GM10248 (cell line): ENCODE results near the gene TMEM107.

ENCODE experiments used
- CTCF ChIA-PET: fragments of 300-600 bp; sonication (Branson Sonifier 250); formaldehyde crosslinking; extraction: SDS; loops from one replicate; lab custom pipeline; 2021; ENCODE audit warnings: antibody characterized with exemption; lab: Yijun Ruan, JAX
- POLR2A ChIA-PET: fragments of 350-650 bp; sonication (Branson Sonifier 250); formaldehyde crosslinking; extraction: SDS; loops from one replicate; lab custom pipeline; 2020; ENCODE audit warnings: antibody characterized with exemption; lab: Yijun Ruan, JAX
- DNase-seq: peaks from one replicate; pipeline ENCODE4 v3.0.0; 2012; ENCODE audit errors: extremely low spot score
- CTCF ChIP-seq: IDR thresholded peaks from 2 replicates; pipeline ENCODE4 v1.5.1; 2012; ENCODE audit warnings: mild to moderate bottlenecking, low read depth; ENCODE audit errors: extremely low read depth, missing control alignments, control extremely low read depth

TMEM107 gene

GRCh38 chr17:8148560-8148959 lies 27.6 kb downstream of the TMEM107 start:
- ChIA-PET POLR2A (interaction anchor here (1.1 to 1.3 kb wide), 2 partner anchors 9 to 25 kb away, joined by 3 to 6 read pairs; no protein-coding TSS in a partner anchor), CTCF (interaction anchor here (5.4 kb wide), 1 partner anchor 9 kb away, joined by 67 read pairs; no protein-coding TSS in a partner anchor)
- TF ChIP-seq CTCF: no peak
- no peak for DNase-seq

- TF ChIP-seq CTCF: no peak
- no peak for DNase-seq
- ChIA-PET POLR2A (interaction anchor here (1.1 to 1.3 kb wide), 2 partner anchors 9 to 25 kb away, joined by 3 to 6 read pairs; no protein-coding TSS in a partner anchor), CTCF (interaction anchor here (5.4 kb wide), 1 partner anchor 8 kb away, joined by 67 read pairs; no protein-coding TSS in a partner anchor)
These were observed 28.3 kb downstream of the TMEM107 start for GRCh38 chr17:8147805-8148404.

- CTCF ChIA-PET: interaction anchor here (5.4 kb wide), 1 partner anchor 7 kb away, joined by 67 read pairs; no protein-coding TSS in a partner anchor
- no peak for TF ChIP-seq CTCF
- POLR2A ChIA-PET: interaction anchor here (1.0 to 4.0 kb wide), 3 partner anchors 9 to 26 kb away, joined by 3 to 17 read pairs (median 5); no protein-coding TSS in a partner anchor
- no peak for DNase-seq
These were observed 28.9 kb downstream of the TMEM107 start for GRCh38 chr17:8147141-8147804.

- CTCF ChIA-PET: interaction anchor here (0.6 kb wide), 1 partner anchor 13 kb away, joined by 3 read pairs; no protein-coding TSS in a partner anchor
These were observed 29.6 kb downstream of the TMEM107 start for GRCh38 chr17:8146381-8147140.

GRCh38 chr17:8145811-8146210 lies 30.4 kb downstream of the TMEM107 start:
- no peak for TF ChIP-seq CTCF
- CTCF ChIA-PET: interaction anchor here (0.6 kb wide), 1 partner anchor 13 kb away, joined by 3 read pairs; no protein-coding TSS in a partner anchor
- POLR2A ChIA-PET: interaction anchor here (0.6 to 4.0 kb wide), 3 partner anchors 10 to 308 kb away, joined by 3 to 17 read pairs (median 4); no protein-coding TSS in a partner anchor
- no peak for DNase-seq

More at GRCh38 chr17:8146381-8147140, 29.6 kb downstream of the TMEM107 start:
- no peak for DNase-seq
- POLR2A ChIA-PET: interaction anchor here (1.0 to 4.0 kb wide), 2 partner anchors 10 to 11 kb away, joined by 5 to 17 read pairs; no protein-coding TSS in a partner anchor
- TF ChIP-seq CTCF: no peak
